Stimulated activated CD8-positive, alpha-beta memory T cell treated with anti-CD3 and anti-CD28 coated beads, Interleukin-4, amount 100 ng/mL, for 4 hours (primary cell): ENCODE measurements around the gene NAV2.

ENCODE experiments used
- DNase-seq, 2 donors: peaks; one replicate each; pipeline ENCODE4 v3.0.0-alpha.2; 2020; ENCODE audit warnings: low read depth in 2 of 2, low spot score in 1 of 2

The NAV2 gene

DNA sequence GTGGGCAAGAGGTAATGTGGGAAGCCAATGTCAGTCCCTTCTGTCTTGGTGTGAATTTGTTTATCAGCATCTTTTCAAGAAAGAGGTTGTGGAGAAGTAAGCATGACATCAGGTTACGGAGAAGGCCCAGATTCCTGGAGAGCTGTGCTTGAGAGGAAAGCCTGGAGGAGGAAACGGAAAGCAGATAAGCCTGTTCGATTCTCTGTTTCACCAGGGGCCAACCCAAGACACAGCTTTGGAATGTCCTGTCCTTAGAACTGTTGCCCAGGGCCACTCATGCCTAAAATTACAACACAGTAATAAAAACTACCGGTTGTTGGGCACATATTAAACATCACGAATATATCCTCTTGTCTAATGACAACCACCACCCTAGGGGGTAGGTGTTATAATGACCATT is 148.5 kb downstream of the NAV2 start:
- DNase-seq: no peak

DNA sequence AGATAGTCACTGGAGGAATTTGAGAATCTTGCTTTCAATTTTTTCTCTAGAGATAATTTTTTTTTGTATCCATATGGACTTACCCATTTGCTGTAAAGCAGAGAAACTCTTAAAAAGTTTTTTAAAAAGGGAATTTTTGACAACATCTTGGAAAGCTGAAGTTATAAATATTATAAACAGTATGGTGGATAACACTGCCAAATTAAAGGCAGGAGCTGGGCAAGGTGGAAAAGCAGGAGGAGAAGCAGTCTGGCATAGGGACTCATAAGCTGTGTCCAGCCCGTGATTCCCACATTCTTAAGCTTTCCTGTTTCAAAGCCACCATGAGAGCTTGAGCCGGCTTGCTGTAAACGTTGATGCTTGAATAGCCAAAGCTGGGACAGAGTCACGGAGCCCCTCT is 149.5 kb downstream of the NAV2 start:
- DNase-seq: no peak

DNA sequence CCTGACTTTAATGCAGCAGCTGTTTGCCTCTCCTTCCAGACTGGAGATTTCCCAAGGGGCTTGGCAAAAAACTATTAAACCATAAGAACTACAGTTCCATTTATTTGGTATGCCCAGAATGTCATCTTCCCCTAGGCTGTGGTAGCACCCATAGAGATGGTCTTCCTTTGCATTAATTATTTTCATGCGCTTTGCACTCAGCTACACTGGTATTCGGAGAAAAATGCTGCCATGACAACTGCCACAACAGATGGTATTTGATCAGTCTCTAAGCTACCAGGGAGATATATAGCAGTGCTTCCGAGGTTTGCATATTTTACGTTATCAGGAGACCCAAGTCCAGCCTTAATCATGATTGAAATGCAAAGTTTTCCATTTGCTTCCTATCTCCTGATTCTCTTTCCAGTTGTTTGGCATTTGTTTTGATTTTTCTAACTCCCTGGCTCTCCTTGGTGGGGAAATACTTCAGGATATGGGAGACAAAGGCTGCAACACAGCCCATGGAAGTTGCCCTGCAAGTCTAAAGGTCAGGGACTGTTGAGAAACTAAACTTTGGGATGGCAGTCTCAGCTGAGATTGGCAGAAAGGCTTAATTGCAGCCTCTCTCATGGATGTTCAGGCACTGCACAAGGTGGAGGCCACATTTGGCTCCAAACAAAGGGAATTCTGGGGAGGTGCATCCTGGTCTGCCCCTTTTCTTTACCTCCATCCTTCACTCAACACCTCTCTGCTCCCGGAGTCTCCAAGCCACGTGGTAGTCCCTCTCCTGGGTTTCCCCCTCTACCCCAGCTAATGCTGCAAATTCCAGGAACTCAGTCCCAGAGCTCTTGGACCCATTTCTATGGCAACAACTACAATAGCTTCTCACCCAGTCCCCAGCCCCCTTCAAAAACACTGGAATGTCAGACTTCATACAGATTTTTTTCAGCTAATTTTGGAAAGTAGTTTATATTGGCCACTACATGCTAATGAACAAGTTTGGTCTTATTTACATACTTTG is 151.8 kb downstream of the NAV2 start:
- no peak for DNase-seq

DNA sequence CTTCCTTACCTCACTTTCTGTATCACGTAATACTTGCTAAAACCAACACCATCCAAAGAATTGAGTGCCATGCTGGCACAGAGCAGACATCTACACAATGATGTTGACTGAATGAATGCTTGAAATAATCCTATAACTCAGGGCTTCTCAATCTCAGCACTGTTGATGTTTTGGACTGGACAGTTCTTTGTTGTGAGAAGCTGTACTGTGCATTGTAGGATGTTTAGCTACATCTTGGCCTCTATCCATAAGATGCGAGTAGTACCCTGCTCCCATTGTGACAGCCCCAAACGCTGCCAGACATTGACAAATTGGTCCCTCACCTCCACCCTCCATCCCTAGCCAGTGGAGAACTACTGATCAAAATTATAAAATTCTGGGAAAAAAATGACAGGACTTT is 153.4 kb downstream of the NAV2 start:
- DNase-seq: no peak

DNA sequence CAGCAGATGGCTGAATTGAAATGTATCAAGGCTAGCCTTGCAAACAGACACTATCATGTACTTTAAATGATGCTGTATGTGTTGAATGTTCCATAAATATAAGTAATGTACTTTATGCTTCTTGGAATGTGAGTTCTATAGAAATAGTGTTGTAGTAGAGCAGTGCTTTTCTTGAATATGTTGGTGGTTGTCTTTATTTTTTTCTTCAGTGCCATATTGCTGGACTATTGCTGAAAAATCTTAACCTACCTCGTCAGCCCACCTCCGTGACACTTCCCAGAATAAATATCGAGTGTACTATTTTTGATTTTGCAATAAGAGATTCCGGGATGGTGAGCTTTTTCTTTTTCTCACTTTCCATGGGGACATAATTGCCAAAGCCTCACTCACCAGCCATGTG is 153.9 kb downstream of the NAV2 start:
- no peak for DNase-seq

DNA sequence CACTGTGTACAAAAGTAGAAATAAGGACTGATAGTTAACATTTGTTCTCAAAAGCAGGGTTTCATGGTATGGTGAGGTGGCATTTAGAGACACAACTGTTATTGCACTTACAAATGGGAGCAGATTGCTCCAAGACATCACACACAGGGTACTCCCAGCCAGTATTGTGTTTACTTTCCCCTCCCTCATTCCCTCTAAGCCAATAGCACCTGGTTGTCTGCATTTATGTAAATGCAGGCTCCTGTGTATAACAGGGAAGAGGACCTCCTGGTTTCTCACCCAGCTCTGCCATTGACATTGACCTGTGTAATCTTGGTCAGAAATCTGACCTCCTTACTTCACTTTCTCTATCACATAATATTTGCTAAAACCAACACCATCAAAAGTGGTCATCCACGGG is 154.4 kb downstream of the NAV2 start:
- DNase-seq: no peak

DNA sequence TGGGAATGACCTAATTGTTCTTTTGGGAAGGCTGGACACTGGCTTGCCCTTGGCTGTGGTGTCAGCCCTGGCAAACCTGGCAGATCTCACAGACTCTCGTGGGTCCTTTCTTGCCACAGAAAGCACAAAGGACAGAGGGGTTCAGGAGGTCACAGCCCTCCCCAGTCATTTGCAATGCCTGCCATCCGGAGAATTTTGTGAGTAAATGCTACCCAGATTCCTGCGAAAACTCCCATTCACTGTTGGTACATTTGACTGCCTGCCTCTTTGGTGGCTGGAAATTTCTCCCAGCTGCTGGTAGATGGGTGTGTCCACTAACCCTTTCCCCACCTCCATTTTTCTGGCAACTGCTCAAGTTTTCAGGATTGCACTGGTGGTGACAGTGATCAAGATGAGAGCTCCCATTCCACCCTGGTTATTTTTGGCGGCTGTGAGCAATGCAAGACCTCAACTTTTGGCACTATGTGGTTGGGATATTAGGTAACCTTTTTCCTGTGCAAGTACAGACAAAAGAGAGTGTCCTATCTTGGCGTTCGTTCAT is 155.7 kb downstream of the NAV2 start:
- no peak for DNase-seq

DNA sequence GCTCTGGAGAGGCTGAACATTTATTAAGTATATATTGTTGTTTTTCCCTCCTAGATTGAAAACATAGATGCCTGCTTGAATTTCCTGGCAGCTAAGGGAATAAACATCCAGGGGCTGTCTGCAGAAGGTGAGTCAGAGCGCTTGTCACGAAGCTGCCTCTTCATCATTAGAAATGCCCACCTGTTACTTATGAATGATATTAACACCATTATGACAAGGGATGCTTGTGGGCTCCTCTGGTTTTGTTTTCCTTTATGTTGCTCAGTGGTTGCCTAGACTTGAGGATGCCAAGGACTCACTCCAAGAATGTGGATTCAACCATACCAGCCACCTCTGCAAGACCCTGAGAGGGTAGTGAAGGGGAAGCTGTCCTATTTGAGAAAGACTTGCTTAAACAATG is 156.2 kb downstream of the NAV2 start:
- no peak for DNase-seq

DNA sequence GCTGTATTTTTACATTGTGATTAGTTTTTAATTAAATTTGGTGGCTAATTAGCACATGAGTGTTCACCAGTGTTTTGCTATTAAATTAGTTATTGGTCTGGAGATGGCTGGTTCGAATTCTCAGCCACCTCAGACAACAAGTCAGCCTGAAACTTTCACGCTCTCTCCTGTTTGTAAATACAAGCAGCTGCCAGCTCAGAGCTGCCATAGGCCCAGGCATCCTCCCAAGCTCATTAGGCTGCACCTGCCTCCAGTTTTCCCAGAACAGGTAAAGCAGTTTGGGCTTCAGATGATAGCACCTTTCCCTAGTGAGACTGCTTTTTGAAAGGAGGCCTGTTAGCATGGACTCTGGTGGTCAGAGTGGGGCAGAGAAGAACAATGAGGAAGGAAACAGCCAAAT is 156.8 kb downstream of the NAV2 start:
- no peak for DNase-seq

DNA sequence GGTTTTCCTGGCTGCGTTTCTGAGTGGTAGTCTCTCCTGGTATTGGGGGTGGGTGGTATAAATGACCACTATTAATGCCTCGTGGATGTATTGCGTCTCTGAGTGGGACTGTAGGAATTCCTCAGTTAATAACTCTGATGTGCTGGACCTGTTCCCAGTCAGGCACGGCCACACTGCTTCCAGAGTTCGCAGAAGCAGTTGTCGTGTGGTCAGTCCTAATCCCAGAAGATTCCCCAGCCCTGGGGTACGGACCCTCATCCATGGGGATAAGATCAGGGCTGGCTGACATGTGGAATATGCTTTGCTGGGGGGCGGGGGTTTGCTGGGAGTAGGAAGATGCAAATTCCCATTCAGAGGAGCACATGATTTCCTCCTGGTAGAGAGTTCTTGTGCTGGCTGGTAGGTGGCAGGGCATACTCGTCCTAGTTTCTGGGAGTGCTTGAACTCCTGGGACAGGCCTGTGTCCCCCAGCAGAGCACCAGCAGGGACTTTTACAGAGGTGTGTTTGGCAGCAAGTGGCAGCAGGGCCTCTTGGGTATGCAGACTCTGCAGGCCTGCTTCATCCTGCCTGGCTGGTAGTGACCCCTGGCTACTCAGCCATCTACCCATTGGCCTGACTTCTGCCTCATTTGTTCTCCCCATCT is 157.4 kb downstream of the NAV2 start:
- DNase-seq: no peak

DNA sequence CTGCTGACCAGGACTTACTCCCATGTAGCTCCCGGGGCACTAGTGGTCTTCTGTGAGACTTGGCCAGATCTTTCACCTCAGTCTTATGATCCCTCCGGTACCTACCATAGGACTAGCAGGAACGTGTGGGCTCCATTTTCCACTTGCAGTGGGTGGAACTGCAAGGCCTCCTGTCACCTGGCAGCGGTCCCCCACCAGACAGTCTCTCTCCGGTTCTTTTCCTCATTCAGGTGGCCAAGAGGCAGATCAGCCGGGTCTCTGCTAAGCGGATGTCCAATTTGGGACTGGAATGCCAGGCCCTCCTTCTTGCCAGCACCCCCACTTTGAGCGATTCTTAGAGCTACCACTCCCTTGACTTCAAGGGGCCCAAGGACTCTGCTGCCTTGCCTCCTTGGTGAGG is 158.9 kb downstream of the NAV2 start:
- DNase-seq: no peak

DNA sequence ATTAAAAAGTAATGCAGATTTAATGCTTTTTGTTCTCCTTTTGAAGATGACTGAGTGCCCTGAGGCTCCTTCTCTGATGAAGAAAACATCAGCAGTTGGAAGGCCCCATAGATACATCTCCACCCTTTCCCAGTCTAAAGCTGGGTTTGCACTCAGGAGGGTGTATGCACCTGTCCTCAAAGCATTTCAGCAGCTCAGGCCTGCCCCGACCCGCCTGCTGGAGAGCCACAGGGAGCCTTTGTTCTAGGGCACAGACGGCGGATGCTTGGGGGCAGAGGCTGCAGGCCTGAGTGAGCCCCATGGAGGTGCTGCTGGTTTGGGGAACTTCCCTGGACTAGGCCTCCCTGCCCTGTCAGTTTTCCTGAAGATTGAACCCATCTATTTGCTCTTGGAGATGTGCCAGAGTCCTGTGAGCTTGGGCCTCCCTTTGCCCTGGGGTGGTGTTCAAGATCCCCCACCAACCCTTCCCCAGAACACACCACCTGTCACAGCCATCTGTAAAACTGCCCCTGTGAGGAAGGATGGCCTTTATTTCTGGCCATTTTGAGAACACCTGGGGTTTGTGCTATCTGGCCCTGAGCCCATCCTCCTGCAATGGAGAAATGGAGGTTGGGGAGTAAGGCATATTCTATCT is 160.0 kb downstream of the NAV2 start:
- DNase-seq: no peak

DNA sequence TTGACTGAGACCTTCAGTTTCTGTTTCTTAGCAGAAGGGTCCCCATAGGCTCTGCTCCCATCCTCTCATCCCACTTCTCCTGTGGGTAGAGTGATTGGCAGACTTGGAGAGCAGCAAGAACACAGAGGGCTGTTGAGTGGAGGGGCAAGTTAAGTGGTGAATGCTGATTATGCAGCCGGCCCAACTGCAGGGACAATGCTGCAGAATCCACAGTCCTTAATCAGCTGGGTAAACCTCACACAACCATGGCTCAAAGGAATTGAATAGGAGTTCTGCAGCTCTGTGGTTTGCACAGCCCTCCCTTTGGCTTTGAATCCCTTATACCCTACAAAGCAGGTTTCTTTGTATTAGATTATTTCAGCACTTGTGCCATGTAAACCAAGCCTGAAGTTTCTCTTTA is 161.1 kb downstream of the NAV2 start:
- no peak for DNase-seq

DNA sequence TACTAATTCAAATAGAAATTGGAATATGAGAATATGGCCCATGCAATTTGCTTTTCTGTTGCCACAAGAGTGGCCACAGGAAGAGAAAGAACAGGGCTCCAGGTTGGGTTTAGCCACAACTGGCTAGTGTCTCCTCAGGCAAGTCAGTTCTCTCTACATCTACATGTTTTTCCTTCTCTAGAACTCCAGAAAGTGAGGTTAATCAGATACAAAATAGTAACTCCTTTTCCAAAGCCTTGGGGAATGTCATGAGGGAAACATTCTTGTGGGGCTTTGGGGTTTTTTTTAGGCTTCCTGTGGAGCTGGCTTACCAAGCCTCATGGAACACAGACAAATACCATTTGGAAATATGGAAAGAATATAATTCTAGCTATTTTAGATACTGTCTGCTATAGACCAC is 161.6 kb downstream of the NAV2 start:
- no peak for DNase-seq

DNA sequence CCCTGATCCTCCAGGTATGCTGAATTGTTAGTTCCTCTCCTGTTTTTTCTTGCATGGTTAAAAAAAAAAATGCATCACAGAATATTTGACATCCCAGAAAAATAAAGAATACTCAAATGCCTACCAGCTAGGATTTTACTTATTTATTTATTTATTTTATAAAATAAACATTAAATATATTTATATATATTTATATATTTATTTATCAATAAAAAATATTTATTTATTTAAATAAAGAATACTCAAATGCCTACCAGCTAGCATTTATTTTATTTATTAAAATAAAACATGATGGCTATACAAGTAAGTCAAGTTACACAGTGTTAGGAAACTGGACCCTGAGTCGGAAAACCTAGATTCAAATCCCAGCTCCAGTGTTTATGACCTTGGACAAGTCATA is 164.1 kb downstream of the NAV2 start:
- DNase-seq: no peak

DNA sequence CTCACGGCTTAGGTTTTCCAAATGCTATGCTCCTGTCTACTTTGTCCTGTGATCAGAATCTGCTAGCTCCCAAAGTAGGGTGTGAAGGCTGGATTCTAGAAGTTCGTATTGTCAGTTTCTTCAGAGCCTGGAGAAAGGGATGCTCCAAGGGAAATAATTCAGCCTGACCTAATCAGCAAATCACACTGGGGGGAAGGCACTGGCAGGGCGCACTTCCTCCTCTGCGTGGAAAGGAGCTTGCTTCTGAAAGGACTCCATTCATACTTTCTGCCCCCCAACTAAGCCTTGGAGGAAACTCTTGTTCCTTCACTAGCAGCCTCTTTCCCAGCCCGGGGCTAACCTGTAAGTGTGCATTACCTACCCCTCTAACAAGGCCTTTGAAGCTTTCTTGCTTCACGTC is 165.9 kb downstream of the NAV2 start:
- DNase-seq: no peak

DNA sequence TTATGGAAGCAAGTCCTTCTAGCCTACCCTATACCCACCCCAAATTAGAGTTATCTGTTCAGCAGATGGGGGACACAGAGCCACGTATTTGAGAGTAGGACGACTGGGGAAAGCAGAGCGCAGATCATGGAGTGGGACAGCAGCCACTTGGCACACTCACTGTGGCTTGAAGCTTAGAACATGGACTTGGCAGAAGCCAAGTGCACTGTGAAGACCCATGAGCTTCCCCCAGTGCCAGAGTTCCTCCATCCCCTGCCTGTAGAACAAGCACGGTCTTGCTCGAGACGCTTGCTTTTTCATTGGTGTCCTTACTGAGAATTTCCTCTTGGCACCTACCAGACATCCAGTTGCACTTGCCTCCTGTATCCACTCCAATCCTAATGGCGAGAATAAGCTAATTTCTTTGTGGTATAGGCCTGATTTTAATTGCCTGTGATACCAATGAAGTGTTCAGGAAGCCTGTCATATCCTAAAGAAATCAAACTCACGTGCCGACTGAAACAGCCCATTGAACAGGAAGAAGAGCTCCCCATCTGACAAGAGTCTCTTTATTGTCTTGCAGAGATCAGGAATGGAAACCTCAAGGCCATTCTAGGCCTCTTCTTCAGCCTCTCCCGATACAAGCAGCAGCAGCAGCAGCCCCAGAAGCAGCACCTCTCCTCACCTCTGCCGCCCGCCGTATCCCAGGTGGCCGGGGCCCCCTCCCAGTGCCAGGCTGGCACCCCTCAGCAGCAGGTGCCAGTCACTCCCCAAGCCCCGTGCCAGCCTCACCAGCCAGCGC is 166.9 kb downstream of the NAV2 start:
- DNase-seq: no peak

DNA sequence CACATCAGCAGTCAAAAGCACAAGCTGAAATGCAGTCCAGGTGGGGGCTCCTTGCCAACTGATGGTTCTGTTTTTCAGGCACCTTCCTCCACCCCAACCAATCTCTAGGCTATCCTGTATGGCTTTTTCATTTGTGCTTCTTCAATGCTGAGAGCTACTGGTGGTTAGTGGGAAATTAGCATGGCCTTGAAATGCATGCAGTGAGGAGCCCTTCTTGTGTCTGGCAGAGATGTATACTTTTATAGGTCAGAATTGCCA is 167.4 kb downstream of the NAV2 start:
- DNase-seq: no peak

DNA sequence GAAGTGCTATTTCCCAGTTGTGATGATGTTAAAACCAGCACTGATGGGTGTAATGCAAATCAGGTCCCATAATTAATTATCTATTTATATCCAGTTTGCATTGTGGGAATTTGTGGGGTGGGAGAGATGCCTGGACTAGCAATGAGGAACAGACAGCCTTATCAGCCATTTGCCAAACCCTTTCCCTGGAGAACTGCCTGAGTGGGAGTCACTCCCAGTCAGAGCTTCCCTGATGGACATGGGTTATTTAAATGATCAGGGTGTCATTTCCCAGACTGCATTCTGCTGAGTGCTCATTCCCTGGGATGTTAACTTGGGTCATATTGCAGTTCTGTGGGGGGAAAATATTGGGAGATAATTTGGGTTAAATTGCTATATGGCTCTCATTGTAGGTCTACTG is 168.5 kb downstream of the NAV2 start:
- no peak for DNase-seq

DNA sequence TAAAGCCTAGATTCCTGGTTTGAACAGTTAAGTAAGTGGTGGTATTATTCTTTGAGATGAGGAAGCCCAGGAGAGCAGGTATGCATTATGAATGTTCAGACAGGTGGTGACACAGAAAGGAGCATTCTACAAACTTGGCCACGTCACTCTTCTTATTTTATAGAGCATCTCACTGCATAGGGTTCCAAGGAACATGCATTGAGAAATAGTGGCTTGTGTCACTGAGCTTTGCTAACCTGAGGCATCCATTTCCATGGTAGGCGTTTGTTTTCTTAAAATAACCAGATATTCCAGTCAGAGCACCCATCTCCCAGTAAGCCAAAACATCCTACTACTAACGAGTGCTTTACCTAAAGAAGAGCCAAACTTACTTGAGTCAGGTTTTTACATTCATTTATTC is 169.7 kb downstream of the NAV2 start:
- DNase-seq: no peak

DNA sequence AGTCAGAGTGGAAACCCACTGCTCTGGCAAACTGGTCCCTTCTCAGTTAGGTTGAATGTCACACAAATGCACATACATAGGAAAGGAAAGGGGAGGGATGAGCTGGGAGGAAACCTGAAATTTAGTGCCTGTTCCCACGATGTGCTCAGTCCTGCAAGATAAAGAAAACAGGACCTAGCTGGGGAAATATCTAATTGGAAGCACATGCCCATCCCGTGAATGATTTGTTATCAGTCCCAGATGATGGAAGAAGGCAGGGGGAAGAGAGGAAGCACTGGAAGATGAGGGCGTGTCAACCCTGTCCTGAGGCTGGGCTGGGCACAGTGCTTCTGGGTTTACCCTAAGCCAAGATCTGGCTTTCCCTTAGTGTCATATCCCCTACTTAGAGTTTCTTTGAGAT is 173.9 kb downstream of the NAV2 start:
- no peak for DNase-seq
